NCI-H2081 treated with DMSO at 0.1 percent for 48 hours (cell line): Measurements from ENCODE around the gene SP3.
A peak's percentile ranks its signal among the peaks of the same experiment; 100 is the strongest.

Experiments used
- DNase-seq: peaks from one replicate; lab custom pipeline; 2025; lab: John Stamatoyannopoulos, UW

SP3 gene

DNA sequence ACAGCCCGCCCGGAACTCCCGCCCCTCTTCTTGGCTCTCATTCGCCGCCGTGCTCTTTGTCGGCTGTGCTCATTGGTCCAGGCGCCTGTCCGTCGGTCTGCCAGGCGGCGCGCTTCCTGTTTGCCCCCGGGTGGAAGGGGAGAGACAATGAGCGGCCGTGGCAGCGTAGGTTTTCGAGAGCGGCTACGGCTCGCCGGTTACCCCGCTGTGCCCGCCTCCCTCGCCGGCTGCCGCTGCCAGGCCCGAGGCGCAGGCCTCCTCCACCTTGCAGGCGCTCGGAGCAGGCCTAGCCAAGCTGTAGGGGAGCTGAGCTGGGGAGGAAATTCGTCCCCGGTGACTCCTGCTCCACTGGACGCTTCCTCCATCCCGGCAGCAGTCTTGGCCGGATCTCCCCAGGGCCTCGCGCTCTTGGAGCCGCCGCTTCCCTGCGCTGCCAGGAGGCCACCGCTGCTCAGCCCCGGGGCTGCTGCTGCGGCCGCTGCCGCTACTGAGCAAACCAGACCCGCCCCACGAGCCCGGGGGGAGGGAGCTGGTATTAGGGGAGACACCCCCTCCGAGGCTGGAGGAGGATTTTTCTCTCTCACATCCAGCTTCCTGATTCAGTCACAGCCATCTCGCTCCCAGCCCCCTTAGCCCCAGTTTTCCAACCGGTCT lies at the start of gene SP3:
Gene SP3 (minus strand): TSS at position 2 of the 654 bp plus-strand sequence. CDS start 202 bp downstream, outside the sequence.
- DNase-seq = peak; percentile 76

- DNase-seq = peak; percentile 42
Measured at GRCh38 chr2:174014699-174015070, 49.5 kb upstream of the SP3 start.

DNA sequence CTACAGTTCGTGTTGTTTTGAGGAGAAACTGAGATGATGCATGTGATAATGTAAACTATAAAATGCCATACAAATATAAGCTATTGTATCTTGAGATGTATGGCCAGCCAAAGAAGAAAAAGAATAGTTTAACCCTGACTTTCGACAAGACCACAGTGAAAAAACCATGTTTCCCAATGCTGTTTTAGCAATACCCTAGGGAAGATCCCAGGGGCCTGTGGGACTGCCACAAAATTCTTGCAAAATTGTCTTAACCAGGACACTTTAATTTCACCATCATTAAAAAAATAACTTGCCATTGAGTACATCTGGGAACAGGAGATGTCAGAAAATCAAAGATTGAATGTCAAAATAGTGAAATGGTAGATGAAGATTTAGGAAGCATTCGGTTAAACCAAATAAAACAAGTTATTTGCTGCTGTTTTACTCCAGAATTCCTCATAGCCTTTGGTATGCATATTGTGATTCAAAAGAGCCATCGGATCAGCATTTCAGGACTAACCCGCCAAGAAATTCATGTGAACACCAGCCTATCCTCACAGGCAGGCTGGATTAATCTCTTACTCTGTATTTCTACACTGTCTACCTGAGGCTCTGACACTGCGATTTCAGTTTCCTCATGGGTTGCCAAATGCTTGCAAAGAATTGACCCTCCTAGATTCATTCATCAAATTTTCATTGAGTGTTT lies 49.0 kb upstream of the SP3 start:
- no peak for DNase-seq

DNA sequence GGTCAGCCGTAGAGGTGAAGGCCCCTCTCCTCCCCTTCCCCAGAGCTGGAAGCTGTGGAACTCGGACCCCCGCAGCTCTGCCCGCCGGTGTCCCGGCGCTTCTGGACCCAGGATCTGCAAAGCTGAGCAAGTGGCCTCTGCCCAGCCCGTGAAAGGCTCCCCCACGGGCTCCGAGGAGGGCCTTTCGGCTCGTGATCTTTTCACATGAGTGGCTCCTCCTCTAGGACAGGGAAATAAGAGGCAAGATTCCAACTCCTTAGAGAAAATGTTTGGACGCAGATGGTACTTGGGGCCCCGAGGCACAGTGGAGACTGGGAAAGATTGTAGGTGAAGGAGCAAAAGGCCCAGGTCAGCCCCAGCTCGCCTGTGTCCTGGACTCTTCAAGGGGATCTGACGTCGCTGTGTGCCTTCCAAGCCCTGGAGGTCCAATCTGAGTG lies 48.2 kb upstream of the SP3 start:
- no peak for DNase-seq

GRCh38 chr2:174012347-174013314 lies 47.5 kb upstream of the SP3 start:
- no peak for DNase-seq

- DNase-seq = no peak
Measured at GRCh38 chr2:174011796-174012195, 46.6 kb upstream of the SP3 start.

GRCh38 chr2:174011173-174011572 lies 46.0 kb upstream of the SP3 start:
- no peak for DNase-seq

GRCh38 chr2:174009488-174010223 lies 44.5 kb upstream of the SP3 start:
- DNase-seq = no peak

GRCh38 chr2:174008720-174009119 lies 43.5 kb upstream of the SP3 start:
- DNase-seq = no peak

GRCh38 chr2:174007010-174007409 lies 41.8 kb upstream of the SP3 start:
- no peak for DNase-seq

GRCh38 chr2:174005801-174006419 lies 40.7 kb upstream of the SP3 start:
- no peak for DNase-seq

DNA sequence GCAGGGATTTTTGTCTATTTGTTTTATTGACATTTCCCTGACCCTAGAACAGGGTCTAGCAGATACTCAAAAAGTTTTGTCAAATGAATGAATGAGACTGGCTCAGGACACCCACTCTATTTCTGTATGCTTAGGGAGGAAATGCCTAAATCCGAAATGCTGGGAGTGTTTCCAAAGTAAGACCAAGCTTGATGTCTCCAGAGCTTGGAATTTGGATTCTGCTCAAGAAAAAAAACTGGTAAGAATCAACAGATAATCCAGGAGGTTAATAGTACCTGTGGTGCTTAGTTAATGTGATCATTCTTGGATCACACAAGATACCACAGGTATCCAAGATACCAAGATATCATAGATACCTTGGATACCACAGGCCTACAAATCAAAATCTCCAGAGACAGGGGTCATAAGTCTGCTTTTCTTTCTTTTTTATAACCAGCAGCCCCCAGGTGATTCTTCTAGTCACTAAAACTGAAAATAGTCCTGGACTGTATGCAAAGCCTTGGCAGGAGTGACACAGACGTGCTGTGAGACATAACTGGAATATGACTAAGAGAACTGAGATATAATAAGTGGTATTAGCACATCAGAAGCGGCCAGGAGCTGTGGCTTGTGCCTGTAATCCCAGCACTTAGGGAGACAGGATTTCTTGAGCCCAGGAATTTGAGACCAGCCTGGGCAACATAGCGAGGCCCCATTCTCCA lies 39.9 kb upstream of the SP3 start:
- no peak for DNase-seq

DNA sequence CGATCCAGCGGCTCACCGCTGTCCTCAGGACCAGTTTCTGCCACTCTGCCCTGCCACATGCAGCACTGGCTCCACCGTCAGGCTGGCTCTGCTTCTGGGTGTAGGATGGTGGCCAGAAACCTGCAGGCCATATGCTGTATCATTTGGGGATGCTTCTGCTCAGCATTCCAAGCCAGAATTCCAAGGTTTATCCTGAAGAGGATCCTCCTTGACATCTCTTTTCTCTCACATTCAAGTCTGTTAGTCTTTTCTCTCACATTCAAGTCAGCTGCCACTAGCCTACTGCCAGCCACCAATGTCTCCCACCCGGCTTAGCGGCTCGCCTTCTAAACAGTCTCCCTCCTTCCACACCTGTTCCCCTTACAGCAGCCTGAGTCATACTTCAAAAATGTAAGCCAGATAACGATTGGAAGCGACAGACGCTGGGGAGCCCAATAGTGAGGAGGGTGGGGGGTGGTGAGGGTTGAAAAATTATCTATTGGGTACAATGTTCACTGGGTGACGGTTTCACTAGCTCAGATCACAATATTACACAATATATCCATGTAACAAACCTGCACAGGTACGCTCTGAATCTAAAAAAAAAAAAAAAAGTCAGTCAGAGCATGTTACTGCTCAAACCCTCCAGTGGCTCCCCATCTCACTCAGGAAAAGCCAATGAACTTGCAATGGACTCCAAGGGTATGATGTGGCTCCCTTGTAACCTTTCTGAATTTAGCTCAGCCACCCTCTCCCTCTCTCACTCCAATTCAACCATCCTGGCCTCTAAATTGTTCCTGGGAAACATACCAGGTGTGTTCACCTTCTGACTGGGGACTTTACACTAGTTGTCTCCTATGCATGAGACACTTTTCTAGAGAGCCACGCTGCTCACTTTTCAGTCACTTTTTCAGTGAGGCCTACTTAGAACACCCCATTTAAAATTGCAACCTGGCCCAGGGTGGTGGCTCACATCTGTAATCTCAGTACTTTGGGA lies 38.8 kb upstream of the SP3 start:
- DNase-seq = no peak

DNA sequence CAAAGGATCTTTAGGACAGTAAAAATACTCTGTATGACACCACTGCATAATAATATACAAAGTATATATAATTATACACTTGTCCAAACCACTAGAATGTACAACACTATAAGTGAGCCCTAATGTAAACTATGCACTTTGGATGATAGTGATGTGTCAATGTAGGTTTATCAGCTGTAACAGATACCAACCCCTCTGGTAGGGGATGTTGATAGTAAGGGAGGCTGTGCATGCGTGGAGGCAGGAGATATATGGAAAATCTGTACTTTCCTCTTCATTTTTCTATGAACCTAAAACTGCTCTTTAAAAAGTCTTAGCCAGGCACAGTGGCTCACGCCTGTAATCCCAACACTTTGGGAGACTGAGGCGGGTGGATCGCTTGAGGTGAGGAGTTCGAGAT lies 37.5 kb upstream of the SP3 start:
- no peak for DNase-seq

DNA sequence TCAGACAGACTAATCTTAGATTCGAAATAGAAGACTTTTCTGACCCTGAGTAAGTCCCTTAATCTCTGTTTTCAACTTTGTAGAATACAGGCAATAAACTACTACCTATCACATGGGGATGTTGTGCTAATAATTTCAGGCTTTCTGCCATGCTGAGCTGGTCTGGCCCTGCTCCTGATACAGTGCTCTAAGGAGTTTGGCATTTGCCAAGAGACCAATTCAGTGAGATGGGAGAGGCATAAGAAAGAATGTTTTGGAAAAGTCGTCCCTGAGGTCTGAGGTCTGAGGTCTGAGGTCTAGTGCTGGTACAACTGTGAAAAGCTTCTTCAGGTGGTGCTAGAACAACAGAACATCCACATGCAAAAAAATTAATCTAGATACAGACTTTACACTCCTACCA lies 35.9 kb upstream of the SP3 start:
- DNase-seq = no peak

DNA sequence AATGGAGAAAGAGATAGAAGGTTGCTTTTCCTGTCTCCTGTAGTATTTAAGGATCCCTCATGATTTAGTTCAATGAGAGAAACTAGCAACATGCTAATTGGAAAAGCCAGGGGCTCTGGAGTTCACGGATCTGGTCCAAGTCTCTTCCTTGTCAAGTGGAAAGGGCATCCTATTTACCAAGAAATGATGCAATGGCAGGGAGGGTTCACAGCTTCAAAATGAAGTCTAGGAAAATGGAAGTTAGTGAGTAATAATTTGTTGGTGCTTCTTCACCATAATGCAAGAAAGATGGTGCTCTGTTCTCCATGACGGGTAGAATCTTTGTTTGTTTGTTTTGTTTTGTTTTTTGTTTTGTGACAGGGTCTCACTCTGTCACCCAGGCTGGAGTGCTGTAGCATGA lies 34.6 kb upstream of the SP3 start:
- no peak for DNase-seq

- DNase-seq = no peak
Measured at GRCh38 chr2:173999272-173999671, 34.1 kb upstream of the SP3 start.

DNA sequence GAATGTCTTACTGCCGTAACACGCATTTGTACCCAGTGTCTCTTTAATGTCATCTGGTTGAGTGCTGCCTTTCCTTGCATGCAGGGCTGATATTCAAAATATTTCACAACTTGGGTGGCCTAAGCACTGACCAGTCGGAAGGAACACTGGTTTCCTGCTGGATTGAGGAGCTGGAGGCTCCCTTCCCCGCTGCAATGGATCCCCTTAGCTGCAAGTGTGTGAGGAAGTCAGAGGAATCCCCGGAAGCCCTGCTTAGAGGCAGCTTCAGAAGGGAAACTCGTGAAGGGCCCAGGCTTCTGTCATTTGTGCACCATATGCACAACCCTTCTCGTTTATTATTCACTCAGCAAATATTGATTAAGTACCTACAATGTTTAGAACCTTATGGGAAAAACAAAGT lies 33.2 kb upstream of the SP3 start:
- DNase-seq = no peak

GRCh38 chr2:173997753-173998152 lies 32.6 kb upstream of the SP3 start:
- DNase-seq = no peak

GRCh38 chr2:173997269-173997668 lies 32.1 kb upstream of the SP3 start:
- DNase-seq = no peak
